RWPE2 (cell line): ENCODE measurements around the gene KBTBD8.

Experiments
- ATAC-seq: fragments of 200-7000 bp; cut with Tn5 transposase; 3 replicates; pipeline ENCODE4 v1.9.1; 2021; ENCODE audit warnings: low read depth
- DNase-seq: peaks from one replicate; pipeline ENCODE4 v3.0.0-alpha.2; 2020; ENCODE audit warnings: low spot score
- H3K27ac ChIP-seq: fragments of 450-650 bp; 2 replicates; pipeline ENCODE4 v1.5.1; 2017; ENCODE audit warnings: mild to moderate bottlenecking; ENCODE audit not compliant: poor library complexity, severe bottlenecking
- H3K27me3 ChIP-seq: fragments of 250-450 bp; sonication (Bioruptor Pico); 2 replicates; pipeline ENCODE4 v1.5.1; 2021; ENCODE audit warnings: mild to moderate bottlenecking, moderate library complexity; ENCODE audit not compliant: insufficient read depth, poor library complexity, severe bottlenecking
- H3K36me3 ChIP-seq: fragments of 250-450 bp; sonication (Bioruptor Pico); 2 replicates; pipeline ENCODE4 v1.5.1; 2020; ENCODE audit warnings: low read depth, mild to moderate bottlenecking, moderate library complexity
- H3K4me1 ChIP-seq: fragments of 250-450 bp; sonication (Bioruptor Pico); 2 replicates; pipeline ENCODE4 v1.5.1; 2021; ENCODE audit warnings: mild to moderate bottlenecking, moderate library complexity; ENCODE audit not compliant: insufficient read depth, poor library complexity, severe bottlenecking
- H3K4me3 ChIP-seq: fragments of 250-450 bp; sonication (Bioruptor Pico); 2 replicates; pipeline ENCODE4 v1.5.1; 2021; ENCODE audit warnings: mild to moderate bottlenecking, moderate library complexity; ENCODE audit not compliant: severe bottlenecking
- H3K9me3 ChIP-seq: fragments of 250-450 bp; sonication (Bioruptor Pico); 2 replicates; pipeline ENCODE4 v1.5.1; 2021; ENCODE audit warnings: mild to moderate bottlenecking, moderate library complexity; ENCODE audit not compliant: severe bottlenecking
- CTCF ChIP-seq: fragments of 450-650 bp; IDR thresholded peaks from one replicate; pipeline ENCODE4 v1.5.1; 2017; ENCODE audit warnings: mild to moderate bottlenecking, moderate library complexity; ENCODE audit not compliant: poor library complexity, severe bottlenecking

The KBTBD8 gene

GRCh38 chr3:67033079-67033478 lies 35.0 kb downstream of the KBTBD8 start:
- no peak for TF ChIP-seq CTCF
- no peaks in the 10 kb centered on the region for H3K4me1 ChIP-seq
- no peak overlapping the region for H3K27ac ChIP-seq
- no peak for DNase-seq
- ATAC-seq: no peak
- H3K36me3 ChIP-seq: no peaks in the 10 kb centered on the region
- H3K27me3 ChIP-seq: no peaks in the 10 kb centered on the region
- H3K4me3 ChIP-seq: no peak overlapping the region
- H3K9me3 ChIP-seq: no peaks in the 10 kb centered on the region

GRCh38 chr3:67034371-67034770 lies 36.3 kb downstream of the KBTBD8 start:
- no peak for DNase-seq
- no peak for ATAC-seq
- no peak overlapping the region for H3K4me3 ChIP-seq

GRCh38 chr3:67037615-67038014 lies 39.5 kb downstream of the KBTBD8 start:
- Histone ChIP-seq H3K27me3 (no peaks in the 10 kb centered on the region), H3K27ac (no peak overlapping the region), H3K4me1 (no peaks in the 10 kb centered on the region), H3K36me3 (no peaks in the 10 kb centered on the region), H3K9me3 (no peaks in the 10 kb centered on the region), H3K4me3 (no peak overlapping the region)
- no peak for TF ChIP-seq CTCF
- ATAC-seq (no peak), DNase-seq (no peak)

More at GRCh38 chr3:67034371-67034770, 36.3 kb downstream of the KBTBD8 start:
- H3K36me3 ChIP-seq: no peaks in the 10 kb centered on the region
- no peaks in the 10 kb centered on the region for H3K27me3 ChIP-seq
- no peak overlapping the region for H3K27ac ChIP-seq
- TF ChIP-seq CTCF: no peak
- H3K4me1 ChIP-seq: no peaks in the 10 kb centered on the region
- H3K9me3 ChIP-seq: no peaks in the 10 kb centered on the region

- no peak for TF ChIP-seq CTCF
- no peaks in the 10 kb centered on the region for H3K36me3 ChIP-seq
- H3K4me3 ChIP-seq: no peak overlapping the region
- no peaks in the 10 kb centered on the region for H3K9me3 ChIP-seq
- DNase-seq: no peak
- H3K27me3 ChIP-seq: peaks cover 4% of the 10 kb centered on the region
- no peaks in the 10 kb centered on the region for H3K4me1 ChIP-seq
- ATAC-seq: no peak
- H3K27ac ChIP-seq: no peak overlapping the region
Observed at GRCh38 chr3:67044295-67044694, 46.2 kb downstream of the KBTBD8 start.

GRCh38 chr3:67044955-67045354 lies 46.8 kb downstream of the KBTBD8 start:
- ATAC-seq (no peak), DNase-seq (no peak)
- peaks cover 4% of the 10 kb centered on the region for H3K27me3 ChIP-seq
- H3K27ac ChIP-seq: no peak overlapping the region
- H3K4me3 ChIP-seq: no peak overlapping the region
- H3K4me1 ChIP-seq: no peaks in the 10 kb centered on the region
- TF ChIP-seq CTCF: no peak
- H3K9me3 ChIP-seq: no peaks in the 10 kb centered on the region
- H3K36me3 ChIP-seq: no peaks in the 10 kb centered on the region
